Measurements from ENCODE around the gene CADPS2. TPM values are rescaled to one million over a fixed set of nuclear protein-coding genes. Genes with fewer than 3 reads are reported as not detected.
A peak's percentile ranks its signal among the peaks of the same experiment; 100 is the strongest.

The CADPS2 gene
- total and polyA plus RNA-seq, 2 of the 8 experiments (the other 6 are each of a cell fraction or from before 2014, with no cell fraction given) = 8.9 to 22.3 TPM

- 0 out of 4 replicates have a peak, but pooled peaks of 1 of the 2 experiments have one; percentile 15 for TF ChIP-seq HDAC2 (IDR thresholded peaks at IDR 0.05; ENCODE audit: borderline replicate concordance in 1 of 2, low read depth in 2 of 2, low read length in 2 of 2)
- TF ChIP-seq EZH2 (IDR thresholded peaks at IDR 0.05; ENCODE audit: low read depth, low read length, severe bottlenecking) = peak; percentile 92
- TF ChIP-seq ATF3 (IDR thresholded peaks at IDR 0.05; ENCODE audit: insufficient read depth, low read depth, low read length) = no peak
- no peak for TF ChIP-seq SIRT6 (IDR thresholded peaks at IDR 0.05; ENCODE audit: low read length)
Measured at GRCh38 chr7:122300211-122300932, 585.9 kb downstream of the CADPS2 start (continued).

Data from H1 (cell line).